Panc1 (cell line): ENCODE results near the gene PRCD. TPM values are rescaled to one million over a fixed set of nuclear protein-coding genes. Genes with fewer than 3 reads are reported as not detected.

Experiments
- ATAC-seq: fragments of 200-7000 bp; cut with Tn5 transposase; 2 replicates; pipeline ENCODE4 v1.9.1; 2020; ENCODE audit warnings: mild to moderate bottlenecking, moderate library complexity
- BruUV-seq: library from RNA; stranded (reverse); fragments of 400-500 nt; replicated peaks from 2 replicates; lab custom pipeline; 2021; lab: Mats Ljungman, UMichigan
- CTCF ChIA-PET: fragments of 300-600 bp; sonication (Branson Sonifier 250); formaldehyde crosslinking; loops from one replicate; lab custom pipeline; 2022; ENCODE audit warnings: antibody characterized with exemption; lab: Charles Lee
- POLR2A ChIA-PET: fragments of 300-600 bp; sonication (Branson Sonifier 250); formaldehyde crosslinking; loops from one replicate; lab custom pipeline; 2022; ENCODE audit warnings: antibody characterized with exemption; lab: Charles Lee
- DNase-seq: peaks from one replicate; pipeline ENCODE4 v3.0.0-alpha.2; 2010; ENCODE audit warnings: low read depth, low spot score
- H3K27ac ChIP-seq: 2 replicates; pipeline ENCODE4 v1.5.1; 2011; ENCODE audit warnings: mild to moderate bottlenecking, low read length, inconsistent platforms
- H3K27me3 ChIP-seq: fragments of 200-500 bp; sonication (Bioruptor generic); 2 replicates; pipeline ENCODE4 v1.6.0; 2014; ENCODE audit warnings: low read length, inconsistent platforms; ENCODE audit not compliant: control insufficient read depth, insufficient read depth
- H3K36me3 ChIP-seq: fragments of 200-500 bp; sonication (Bioruptor generic); 2 replicates; pipeline ENCODE4 v1.5.1; 2014; ENCODE audit warnings: inconsistent platforms, mild to moderate bottlenecking, low read length, moderate library complexity; ENCODE audit not compliant: control insufficient read depth, insufficient read depth
- H3K4me1 ChIP-seq: 2 replicates; pipeline ENCODE4 v1.5.1; 2011; ENCODE audit warnings: inconsistent platforms, mild to moderate bottlenecking, low read length, moderate library complexity; ENCODE audit not compliant: control insufficient read depth, insufficient read depth
- H3K4me3 ChIP-seq, 2 experiments: 2 replicates each; pipeline ENCODE4 v1.5.1; 2011 to 2012; ENCODE audit warnings: low read depth in 2 of 2, low read length in 2 of 2, mild to moderate bottlenecking in 2 of 2, inconsistent platforms in 1 of 2, moderate library complexity in 1 of 2
- H3K9me3 ChIP-seq: fragments of 200-500 bp; sonication (Bioruptor generic); 2 replicates; pipeline ENCODE4 v1.5.1; 2014; ENCODE audit warnings: low read depth, mild to moderate bottlenecking, inconsistent platforms, low read length, moderate library complexity; ENCODE audit not compliant: control insufficient read depth, insufficient read depth
- CTCF ChIP-seq: fragments of 450-650 bp; IDR thresholded peaks from 2 replicates; pipeline ENCODE4 v1.5.1; 2017; ENCODE audit warnings: mild to moderate bottlenecking
- POLR2AphosphoS5 ChIP-seq: IDR thresholded peaks from 2 replicates; pipeline ENCODE4 v1.6.1; 2012; ENCODE audit warnings: mild to moderate bottlenecking, low read depth, low read length, moderate library complexity
- REST ChIP-seq, 2 experiments: IDR thresholded peaks; 2 replicates each; pipeline ENCODE4 v1.6.1; 2011 to 2012; ENCODE audit warnings: low read depth in 2 of 2, control low read depth in 1 of 2, low read length in 1 of 2, mild to moderate bottlenecking in 1 of 2, moderate library complexity in 1 of 2; ENCODE audit not compliant: insufficient read depth in 1 of 2
- SIN3A ChIP-seq: IDR thresholded peaks from 2 replicates; pipeline ENCODE4 v1.6.1; 2012; ENCODE audit warnings: low read depth, mild to moderate bottlenecking, low read length, moderate library complexity, borderline replicate concordance; ENCODE audit not compliant: insufficient read depth
- TCF7L2 ChIP-seq: IDR thresholded peaks from 2 replicates; pipeline ENCODE4 v1.6.1; 2011; ENCODE audit warnings: mild to moderate bottlenecking, low read depth, low read length, inconsistent platforms
- in situ Hi-C: cut with HindIII; loops from 2 replicates; pipeline ENCODE4 v1.10.0; 2016; ENCODE audit warnings: low sequenced_read_pairs, low pct_unique_long_range_greater_than_20kb
- intact Hi-C: fragments of 100-400 bp; cut with micrococcal nuclease; formaldehyde crosslinking; loops from one replicate; pipeline ENCODE4 v1.10.0; 2022; ENCODE audit not compliant: unreplicated experiment
- total RNA-seq: library from RNA; stranded (reverse); gene quantifications from one replicate; pipeline ENCODE4 v1.2.1, GENCODE V29; 2021; ENCODE audit not compliant: unreplicated experiment

PRCD gene
- total RNA-seq, 1 experiment from 2014 or later: 0.54 TPM

DNA sequence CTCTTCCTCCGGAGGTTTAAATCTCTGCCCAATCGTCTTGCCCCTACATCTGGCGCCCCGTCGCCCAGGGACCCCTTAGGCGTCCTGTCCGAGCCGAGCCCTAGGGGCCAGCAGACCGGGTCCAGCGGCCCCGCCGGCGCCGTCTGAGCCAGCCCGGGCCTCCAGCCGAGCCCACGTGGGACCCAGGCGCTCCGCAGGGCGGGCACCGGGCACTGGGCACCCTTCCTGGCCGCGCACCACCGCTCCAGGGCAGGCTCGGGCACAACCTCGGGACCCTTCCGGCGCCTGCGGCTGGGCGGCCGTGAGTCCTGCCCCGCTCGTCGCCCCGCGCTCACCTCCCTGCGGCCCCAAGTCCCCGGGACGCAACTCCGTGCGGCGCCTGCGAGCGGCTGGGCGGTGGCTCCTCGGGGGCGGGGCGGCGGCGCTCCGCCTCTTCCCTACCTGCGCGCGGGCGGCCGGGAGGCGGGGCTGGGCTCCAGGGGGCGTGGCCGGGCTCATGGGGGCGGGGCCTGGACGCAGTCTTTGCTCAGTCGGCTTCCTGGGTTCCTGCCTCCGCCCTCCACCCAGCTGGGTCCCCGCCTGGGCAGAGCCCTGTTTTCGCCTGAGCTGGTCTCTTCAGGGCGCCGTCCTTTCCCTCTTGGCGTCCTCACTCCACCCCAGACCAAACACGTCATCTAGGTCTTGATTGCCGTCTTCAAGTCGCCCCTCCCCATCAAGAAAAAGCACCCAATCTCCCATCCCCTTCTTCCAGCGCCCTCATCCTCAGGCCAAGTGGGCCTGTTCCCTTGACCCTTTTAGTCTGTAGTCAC, 38.6 kb upstream of the PRCD start, which contains the start of gene RHBDF2:
Gene RHBDF2 (minus strand): TSS at position 406 of the 809 bp plus-strand sequence. CDS start 19,899 bp downstream, outside the sequence.
- Histone ChIP-seq H3K4me1 (peaks cover 43% of the 10 kb centered on the region), H3K27ac (peak within 1 kb of the TSS; percentile 90), H3K36me3 (peaks cover 7% of the 10 kb centered on the region; the same call in 1 of the 2 replicates), H3K4me3 (peak within 1 kb of the TSS; percentile 89), H3K27me3 (no peaks in the 10 kb centered on the region), H3K9me3 (no peaks in the 10 kb centered on the region)
- BruUV-seq: TSS peak; percentile 73
- TF ChIP-seq TCF7L2 (no peak), SIN3A (peak; percentile 88; the same call in 1 of the 2 replicates), POLR2AphosphoS5 (peak; percentile 79)
- CTCF ChIA-PET: interaction anchor here (0.6 kb wide), 1 partner anchor 496 kb away, joined by 4 read pairs; no protein-coding TSS in a partner anchor
- intact Hi-C loops: no loop called here
- ATAC-seq: peak; percentile 85
- POLR2A ChIA-PET: interaction anchor here (0.8 kb wide), 1 partner anchor 23 kb away, joined by 3 read pairs; no protein-coding TSS in a partner anchor
- in situ Hi-C loops: no loop called here
- no peak for DNase-seq

DNA sequence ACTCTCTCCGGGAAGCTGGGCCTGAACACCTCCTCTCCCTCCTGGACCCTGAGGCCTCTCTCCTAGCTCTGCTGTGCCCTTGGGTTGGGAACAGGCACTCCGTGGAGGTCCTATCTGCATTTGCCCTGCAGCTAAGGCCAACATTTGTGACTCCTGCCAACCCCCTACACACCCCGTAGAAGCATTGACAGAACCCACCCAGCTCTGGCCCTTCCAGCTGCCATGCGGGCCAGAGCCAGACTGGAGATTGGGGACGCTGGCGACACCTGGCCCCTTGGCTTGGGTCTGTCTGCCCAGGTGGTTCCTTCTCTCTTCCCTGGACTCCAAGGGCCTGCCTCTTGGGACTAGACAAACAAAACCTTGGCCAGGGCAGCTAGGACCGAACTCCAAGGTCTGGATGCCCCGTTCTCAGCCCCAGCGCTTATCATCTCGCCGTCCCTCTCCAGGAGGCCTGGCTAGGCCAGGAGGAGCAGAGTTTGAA, 38.0 kb upstream of the PRCD start:
- ATAC-seq (no peak), DNase-seq (no peak)
- no peaks in the 10 kb centered on the region for H3K9me3 ChIP-seq
- in situ Hi-C loops (no loop called here), intact Hi-C loops (no loop called here)
- BruUV-seq: no TSS peak
- peak overlapping the region; percentile 89 for H3K4me3 ChIP-seq
- H3K4me1 ChIP-seq: peaks cover 42% of the 10 kb centered on the region
- ChIA-PET POLR2A (interaction anchor here (0.6 to 0.8 kb wide), 2 partner anchors 24 to 37 kb away, joined by 3 read pairs; no protein-coding TSS in a partner anchor), CTCF (interaction anchor here (0.6 kb wide), 1 partner anchor 1767 kb away, joined by 3 read pairs; no protein-coding TSS in a partner anchor)
- H3K36me3 ChIP-seq: peaks cover 7% of the 10 kb centered on the region; the same call in 1 of the 2 replicates
- H3K27ac ChIP-seq: peak overlapping the region; percentile 90
- TF ChIP-seq POLR2AphosphoS5: no peak
- TF ChIP-seq REST (IDR thresholded peaks at IDR 0.05; ENCODE audit: insufficient read depth in 1 of 2, low read depth in 2 of 2, low read length in 1 of 2): no peak
- TF ChIP-seq SIN3A: no peak
- no peak for TF ChIP-seq TCF7L2
- TF ChIP-seq CTCF: no peak
- H3K27me3 ChIP-seq: no peaks in the 10 kb centered on the region
